ENCODE results near the gene OFD1.

OFD1 gene

DNA sequence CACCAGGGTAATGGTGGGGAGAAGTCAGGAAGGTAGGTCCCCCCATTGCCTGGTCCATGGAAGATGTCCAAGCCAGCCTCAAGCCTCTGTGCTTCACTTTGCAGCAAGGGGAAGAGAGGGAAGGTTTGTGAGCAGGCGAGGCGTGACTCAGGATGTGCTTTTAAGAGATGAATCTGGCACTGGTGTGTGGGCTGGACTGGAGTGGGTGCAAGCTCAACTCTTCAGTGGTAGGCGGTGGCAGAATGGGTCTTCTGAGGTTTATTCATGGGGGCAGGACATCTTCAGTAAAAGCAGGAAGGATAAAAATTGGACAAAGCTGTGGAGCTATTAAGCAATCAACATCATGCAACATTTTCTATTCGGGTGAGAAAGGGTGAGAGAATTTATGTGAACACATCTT lies 63.0 kb downstream of the OFD1 start:
- no peak for DNase-seq

DNA sequence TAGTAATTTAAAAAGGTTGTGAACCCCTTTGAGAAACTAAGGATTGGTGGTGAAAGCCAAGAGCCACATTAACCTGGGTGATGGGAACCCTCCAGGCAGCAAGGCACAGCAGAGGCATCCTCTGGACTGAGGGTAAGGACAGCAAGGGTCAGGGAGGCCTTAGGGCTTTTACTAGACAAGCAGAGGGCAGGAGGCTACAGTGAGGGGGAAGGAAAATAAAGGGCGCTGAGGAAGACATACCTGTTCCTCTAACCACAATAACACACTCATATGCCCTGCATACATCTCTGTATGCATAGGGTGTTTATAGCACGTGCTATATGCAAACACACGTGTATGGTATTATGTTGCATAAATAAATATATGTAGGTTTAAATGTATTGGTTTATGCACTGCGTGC lies 63.6 kb downstream of the OFD1 start:
- DNase-seq, result no peak

DNA sequence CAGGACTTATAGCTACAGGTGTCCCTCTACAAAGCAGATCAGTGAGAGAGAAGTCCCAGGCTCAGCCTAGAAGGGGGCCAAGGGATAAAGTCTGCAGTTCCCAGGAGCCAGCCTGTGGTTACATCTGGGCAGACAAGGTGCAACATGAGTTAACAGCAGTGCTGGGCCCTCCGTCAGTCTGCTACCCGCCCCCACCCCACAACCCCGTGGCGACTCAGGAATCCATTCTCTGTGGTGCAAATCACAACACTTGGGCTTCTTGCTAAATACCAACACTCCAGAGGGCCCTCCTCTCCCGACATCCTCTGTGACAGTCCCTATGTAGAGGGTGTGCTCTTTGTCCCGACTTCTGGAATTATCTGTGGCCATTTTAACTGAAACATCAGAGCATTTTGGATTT lies 68.6 kb downstream of the OFD1 start:
- no peak for DNase-seq

DNA sequence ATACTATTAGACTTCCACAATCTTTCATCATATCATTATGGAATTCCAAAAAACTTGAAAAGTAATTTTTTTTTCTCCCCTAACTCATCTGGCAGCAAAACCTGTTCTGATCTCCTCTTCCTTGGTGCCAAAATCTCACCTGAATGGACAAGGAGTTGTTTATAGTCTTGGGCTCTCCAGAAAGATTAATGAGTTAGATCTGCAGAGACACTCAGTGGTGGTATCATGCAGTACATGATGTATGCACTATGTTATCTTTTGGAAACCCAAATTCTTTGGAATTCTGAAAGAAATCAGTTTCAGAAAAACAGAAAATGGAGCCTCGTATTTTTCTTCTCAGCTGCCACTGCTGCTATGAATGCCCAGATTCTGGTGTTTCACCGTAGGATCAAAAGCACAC lies 70.7 kb downstream of the OFD1 start:
- DNase-seq, result no peak

DNA sequence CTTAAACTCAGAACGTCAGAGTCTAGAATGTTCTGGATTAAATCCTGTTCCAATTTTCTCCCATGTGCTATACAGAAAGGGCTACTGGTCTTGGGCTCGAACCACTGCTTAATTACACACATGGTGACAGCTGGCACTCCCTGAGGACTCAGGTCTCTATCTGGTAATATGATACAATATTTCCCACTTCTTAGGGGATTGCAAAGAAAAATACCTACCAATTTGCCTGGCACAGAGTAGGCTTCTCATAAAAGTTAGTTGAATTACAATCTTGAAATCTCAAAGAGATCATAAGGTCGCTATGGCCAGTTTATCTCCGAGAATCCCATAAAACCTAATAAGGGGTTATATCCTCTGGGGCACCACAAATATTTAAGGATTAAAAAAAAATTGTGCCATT lies 73.7 kb downstream of the OFD1 start:
- DNase-seq, result no peak

DNA sequence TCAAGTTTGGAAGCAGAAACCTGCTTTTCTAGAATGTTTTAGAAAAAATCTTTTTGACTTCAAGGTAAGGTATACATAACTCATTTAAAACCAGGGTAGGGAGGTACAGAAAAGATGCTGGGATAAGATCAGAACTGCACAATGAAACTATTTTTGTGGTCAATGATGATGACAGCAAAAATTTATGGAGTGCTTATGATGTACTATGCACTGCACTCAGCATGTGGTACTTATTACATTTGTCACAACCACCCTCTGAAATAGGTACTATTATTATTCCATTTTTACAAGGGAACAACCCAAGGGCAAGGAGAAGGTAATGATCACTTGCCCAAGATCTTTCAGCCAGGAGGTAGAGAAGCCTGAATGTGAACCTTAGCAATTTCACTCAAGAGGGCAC lies 74.3 kb downstream of the OFD1 start:
- no peak for DNase-seq

DNA sequence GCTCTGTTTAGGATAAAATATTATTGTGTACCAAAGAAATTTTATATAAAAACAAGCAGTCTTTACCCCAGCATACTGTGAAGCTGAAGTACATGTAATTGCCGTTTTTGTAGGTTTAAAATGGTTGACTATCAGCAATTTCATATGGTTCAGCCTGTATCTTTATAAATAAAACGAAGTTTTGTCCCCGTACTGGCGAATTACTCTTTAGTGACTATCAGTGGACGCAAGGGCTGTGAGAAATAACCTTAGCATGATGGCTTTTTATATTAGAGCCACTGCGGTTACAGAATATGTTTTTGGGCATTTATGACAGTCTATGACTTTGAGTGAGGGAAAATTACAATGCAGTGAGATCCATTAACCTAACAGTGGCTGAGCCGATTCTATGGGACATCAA lies 81.1 kb downstream of the OFD1 start:
- no peak for DNase-seq

DNA sequence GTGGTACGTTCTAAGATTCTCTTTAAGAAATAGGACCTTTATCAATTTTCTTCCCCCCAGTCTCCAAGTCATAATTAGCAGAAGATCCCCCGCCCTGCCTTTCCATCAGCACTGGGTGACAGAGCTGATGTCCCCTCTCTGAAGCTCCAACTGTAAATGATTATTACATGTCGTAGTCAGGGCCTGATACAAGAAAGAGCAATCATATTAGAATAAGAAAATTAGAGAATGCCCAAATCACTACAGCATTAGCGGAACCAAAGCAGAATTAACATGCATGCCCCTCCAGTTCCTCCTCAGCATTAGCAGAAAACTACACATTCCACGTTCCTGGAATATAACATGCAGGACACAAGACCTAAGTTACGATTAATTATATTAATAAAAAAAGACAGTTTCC lies 81.6 kb downstream of the OFD1 start:
- no peak for DNase-seq

DNA sequence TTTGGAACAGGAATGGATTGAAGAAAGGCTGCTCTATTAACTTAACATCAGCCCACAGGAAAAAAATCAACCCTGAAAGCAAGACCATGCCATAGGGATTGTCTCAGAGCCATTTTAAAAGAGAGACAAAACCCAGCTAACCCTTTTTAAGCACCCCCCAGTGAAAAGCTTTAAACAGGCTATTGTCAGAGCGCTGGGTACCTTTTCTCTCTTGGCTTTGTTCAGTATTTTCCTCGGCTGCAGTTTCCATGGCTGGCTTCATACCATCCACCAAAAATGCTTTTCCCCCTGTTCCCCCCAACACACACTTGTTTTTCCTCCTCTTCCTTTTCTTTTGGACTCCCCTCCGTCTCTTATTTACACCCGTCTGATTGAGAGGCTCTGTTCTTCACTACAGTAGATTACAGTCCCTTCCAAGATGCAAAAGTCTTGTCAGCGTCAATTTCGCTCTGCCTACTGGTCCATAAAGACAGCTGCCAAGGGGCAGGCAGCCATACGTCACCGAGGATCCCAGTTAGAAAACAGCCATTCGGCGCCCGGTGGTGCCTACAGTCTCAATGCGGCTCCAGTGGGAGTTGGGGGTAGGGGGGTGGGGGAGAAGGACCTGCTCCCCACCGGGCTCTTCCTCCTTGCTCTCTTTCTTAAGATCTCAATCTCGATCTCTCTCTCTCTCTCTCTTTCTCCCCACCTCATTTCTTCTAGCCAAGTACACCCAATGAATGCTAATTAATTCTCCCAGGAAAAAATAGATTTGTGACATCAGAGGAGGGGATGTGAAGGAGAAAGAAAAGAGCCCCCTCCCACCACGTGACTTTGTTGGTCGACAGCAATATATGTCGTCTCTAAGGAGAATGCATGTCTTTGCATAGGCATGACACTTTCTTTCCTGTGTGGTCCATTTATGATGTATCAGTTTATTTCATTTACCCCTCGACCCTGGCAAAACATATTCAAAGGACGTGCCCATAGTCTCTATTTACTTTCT lies 82.4 kb downstream of the OFD1 start, which contains the start of gene GPM6B:
Gene GPM6B (minus strand): TSS at position 451 of the 985 bp plus-strand sequence. CDS start 189 bp downstream, at position 262.
- no peak for DNase-seq
